ENCODE data around the gene AP1AR. TPM values are rescaled to one million over a fixed set of nuclear protein-coding genes. Genes with fewer than 3 reads are reported as not detected.
"Not testable (repeated sequence)": the region's sequence is repeated elsewhere in the genome, so short reads cannot be mapped to it uniquely, and the experiment has no call there.

Gene AP1AR
- total and polyA plus RNA-seq, 5 donors: 6.1 to 11.6 (median 10.3) TPM

- DNase-seq: no peak
- H3K27ac ChIP-seq (ENCODE audit: low read length): no peak overlapping the region
Observed at GRCh38 chr4:112280386-112281056, 48.9 kb downstream of the AP1AR start.

GRCh38 chr4:112281895-112282398, 50.4 kb downstream of the AP1AR start:
- H3K4me1 ChIP-seq (ENCODE audit: control insufficient read depth, insufficient read depth, low read length): not testable (repeated sequence)
- WGBS: 94% methylated on average over 2 of the region's 2 CpGs

More at GRCh38 chr4:112280386-112281056, 48.9 kb downstream of the AP1AR start:
- no peak for ATAC-seq
- no peaks in the 10 kb centered on the region for H3K27me3 ChIP-seq (ENCODE audit: control insufficient read depth, insufficient read depth)
- no peak overlapping the region for H3K4me3 ChIP-seq (ENCODE audit: low read length)
- no peaks in the 10 kb centered on the region for H3K9me3 ChIP-seq (ENCODE audit: control insufficient read depth, low read length)
- intact Hi-C loops (cut with DNase I): no loop called here
- WGBS: 79% methylated on average over 5 of the region's 5 CpGs
- no peaks in the 10 kb centered on the region for H3K4me1 ChIP-seq (ENCODE audit: control insufficient read depth, insufficient read depth, low read length)

GRCh38 chr4:112282860-112283667, 51.5 kb downstream of the AP1AR start:
- Histone ChIP-seq H3K27ac (ENCODE audit: low read length) (no peak overlapping the region), H3K4me1 (ENCODE audit: control insufficient read depth, insufficient read depth, low read length) (no peaks in the 10 kb centered on the region), H3K27me3 (ENCODE audit: control insufficient read depth, insufficient read depth) (no peaks in the 10 kb centered on the region), H3K9me3 (ENCODE audit: control insufficient read depth, low read length) (no peaks in the 10 kb centered on the region), H3K4me3 (ENCODE audit: low read length) (no peak overlapping the region)
- intact Hi-C loops (cut with DNase I): no loop called here
- no peak for DNase-seq
- 72% methylated on average over 4 of the region's 4 CpGs for WGBS
- no peak for ATAC-seq

More at GRCh38 chr4:112281895-112282398, 50.4 kb downstream of the AP1AR start:
- DNase-seq; H3K27ac ChIP-seq (ENCODE audit: low read length); H3K4me3 ChIP-seq (ENCODE audit: low read length); H3K9me3 ChIP-seq (ENCODE audit: control insufficient read depth, low read length); H3K27me3 ChIP-seq (ENCODE audit: control insufficient read depth, insufficient read depth); intact Hi-C loops (cut with DNase I); ATAC-seq: not testable (repeated sequence)

GRCh38 chr4:112284166-112284565, 52.6 kb downstream of the AP1AR start:
- DNase-seq (no peak), ATAC-seq (no peak)
- no peaks in the 10 kb centered on the region for H3K9me3 ChIP-seq (ENCODE audit: control insufficient read depth, low read length)
- intact Hi-C loops (cut with DNase I): no loop called here
- H3K4me3 ChIP-seq (ENCODE audit: low read length): peak overlapping the region; percentile 84
- H3K27me3 ChIP-seq (ENCODE audit: control insufficient read depth, insufficient read depth): no peaks in the 10 kb centered on the region
- H3K27ac ChIP-seq (ENCODE audit: low read length): no peak overlapping the region
- WGBS: 27% methylated on average over 6 of the region's 6 CpGs
- H3K4me1 ChIP-seq (ENCODE audit: control insufficient read depth, insufficient read depth, low read length): no peaks in the 10 kb centered on the region

GRCh38 chr4:112284662-112285411, 53.2 kb downstream of the AP1AR start:
- peak overlapping the region; percentile 19 for H3K27ac ChIP-seq (ENCODE audit: low read length)
- peak overlapping the region; percentile 84 for H3K4me3 ChIP-seq (ENCODE audit: low read length)
- ATAC-seq: peak; percentile 54 to 58
- peak in 2 of 3 donors; percentile 61 to 64 for DNase-seq
- no peaks in the 10 kb centered on the region for H3K27me3 ChIP-seq (ENCODE audit: control insufficient read depth, insufficient read depth)
- intact Hi-C loops (cut with DNase I): no loop called here
- no peaks in the 10 kb centered on the region for H3K4me1 ChIP-seq (ENCODE audit: control insufficient read depth, insufficient read depth, low read length)
- no peaks in the 10 kb centered on the region for H3K9me3 ChIP-seq (ENCODE audit: control insufficient read depth, low read length)
- WGBS: 1% methylated on average over 15 of the region's 15 CpGs

GRCh38 chr4:112287258-112287989, 55.8 kb downstream of the AP1AR start:
- Histone ChIP-seq H3K4me1 (ENCODE audit: control insufficient read depth, insufficient read depth, low read length) (no peaks in the 10 kb centered on the region), H3K9me3 (ENCODE audit: control insufficient read depth, low read length) (no peaks in the 10 kb centered on the region), H3K27me3 (ENCODE audit: control insufficient read depth, insufficient read depth) (no peaks in the 10 kb centered on the region), H3K4me3 (ENCODE audit: low read length) (no peak overlapping the region), H3K27ac (ENCODE audit: low read length) (no peak overlapping the region)
- intact Hi-C loops (cut with DNase I): no loop called here
- WGBS: 94% methylated on average over 8 of the region's 8 CpGs
- DNase-seq: no peak
- ATAC-seq: no peak

- no peak for ATAC-seq
- no peak for DNase-seq
- Histone ChIP-seq H3K27me3 (ENCODE audit: control insufficient read depth, insufficient read depth) (no peaks in the 10 kb centered on the region), H3K27ac (ENCODE audit: low read length) (no peak overlapping the region), H3K4me3 (ENCODE audit: low read length) (no peak overlapping the region), H3K4me1 (ENCODE audit: control insufficient read depth, insufficient read depth, low read length) (no peaks in the 10 kb centered on the region), H3K9me3 (ENCODE audit: control insufficient read depth, low read length) (no peaks in the 10 kb centered on the region)
- intact Hi-C loops (cut with DNase I): no loop called here
- 76% methylated on average over 3 of the region's 3 CpGs for WGBS
Observed at GRCh38 chr4:112288455-112288854, 56.9 kb downstream of the AP1AR start.

GRCh38 chr4:112289407-112290253, 58.0 kb downstream of the AP1AR start:
- intact Hi-C loops (cut with DNase I): no loop called here
- WGBS: 83% methylated on average over 10 of the region's 10 CpGs

GRCh38 chr4:112290341-112290740, 58.8 kb downstream of the AP1AR start:
- H3K4me1 ChIP-seq (ENCODE audit: control insufficient read depth, insufficient read depth, low read length): no peaks in the 10 kb centered on the region
- no peak for DNase-seq
- whole genome bisulfite sequencing: 82% methylated on average over 3 of the region's 3 CpGs
- H3K27me3 ChIP-seq (ENCODE audit: control insufficient read depth, insufficient read depth): no peaks in the 10 kb centered on the region
- no peak overlapping the region for H3K27ac ChIP-seq (ENCODE audit: low read length)
- H3K4me3 ChIP-seq (ENCODE audit: low read length): no peak overlapping the region
- intact Hi-C loops (cut with DNase I): no loop called here
- no peak for ATAC-seq
- H3K9me3 ChIP-seq (ENCODE audit: control insufficient read depth, low read length): no peaks in the 10 kb centered on the region

More at GRCh38 chr4:112289407-112290253, 58.0 kb downstream of the AP1AR start:
- Histone ChIP-seq H3K27me3 (ENCODE audit: control insufficient read depth, insufficient read depth) (no peaks in the 10 kb centered on the region), H3K4me3 (ENCODE audit: low read length) (no peak overlapping the region), H3K27ac (ENCODE audit: low read length) (no peak overlapping the region), H3K4me1 (ENCODE audit: control insufficient read depth, insufficient read depth, low read length) (no peaks in the 10 kb centered on the region), H3K9me3 (ENCODE audit: control insufficient read depth, low read length) (no peaks in the 10 kb centered on the region)
- no peak for ATAC-seq
- DNase-seq: no peak

Measured in right cardiac atrium (tissue), 5 donors.